HG02759 (cell line): ENCODE data around the gene THG1L.
"Not testable (repeated sequence)": the region's sequence is repeated elsewhere in the genome, so short reads cannot be mapped to it uniquely, and the experiment has no call there.

Source experiments
- ATAC-seq: cut with Tn5 transposase; IDR thresholded peaks from one replicate; pipeline ENCODE4 v1.9.1; 2021; ENCODE audit warnings: mild to moderate bottlenecking, moderate library complexity; ENCODE audit not compliant: unreplicated experiment

THG1L gene

GRCh38 chr5:157726607-157727006 lies 4.6 kb upstream of the THG1L start:
- ATAC-seq = not testable (repeated sequence)

GRCh38 chr5:157727858-157728257 lies 3.4 kb upstream of the THG1L start:
- ATAC-seq = not testable (repeated sequence)

GRCh38 chr5:157729858-157730257 lies 1.4 kb upstream of the THG1L start:
- peak; percentile 46 for ATAC-seq

- no peak for ATAC-seq
These were observed 334 bp upstream of the THG1L start for GRCh38 chr5:157730900-157731271.

- no peak for ATAC-seq
These were observed 902 bp downstream of the THG1L start for GRCh38 chr5:157732130-157732514.

- ATAC-seq = no peak
These were observed 1.5 kb downstream of the THG1L start for GRCh38 chr5:157732596-157733262.

GRCh38 chr5:157734436-157734835 lies 3.2 kb downstream of the THG1L start:
- ATAC-seq = no peak

GRCh38 chr5:157735991-157736390 lies 4.8 kb downstream of the THG1L start:
- ATAC-seq = no peak

- ATAC-seq = no peak
These were observed 8.4 kb downstream of the THG1L start for GRCh38 chr5:157739388-157740228.

- ATAC-seq = no peak
These were observed 9.0 kb downstream of the THG1L start for GRCh38 chr5:157740229-157740610.

GRCh38 chr5:157741131-157741530 lies 9.9 kb downstream of the THG1L start:
- no peak for ATAC-seq

- ATAC-seq = peak; percentile 88
These were observed 12.2 kb downstream of the THG1L start, which contains the start of gene LSM11 for GRCh38 chr5:157743163-157744050. TSS of gene LSM11 (plus strand) at chr5:157743712. CDS start at chr5:157743751, 39 bp downstream.

- ATAC-seq = peak; percentile 36
These were observed 13.1 kb downstream of the THG1L start for GRCh38 chr5:157744051-157745011.

GRCh38 chr5:157745041-157745456 lies 13.8 kb downstream of the THG1L start:
- ATAC-seq = no peak

- ATAC-seq = no peak
These were observed 16.0 kb downstream of the THG1L start for GRCh38 chr5:157747173-157747740.

GRCh38 chr5:157747766-157748700 lies 16.8 kb downstream of the THG1L start:
- no peak for ATAC-seq

- ATAC-seq = no peak
These were observed 17.7 kb downstream of the THG1L start for GRCh38 chr5:157748760-157749461.

GRCh38 chr5:157749462-157749799 lies 18.2 kb downstream of the THG1L start:
- no peak for ATAC-seq
